GM18951 (cell line): ENCODE results near the gene MUC4.
"Not testable (repeated sequence)": the region's sequence is repeated elsewhere in the genome, so short reads cannot be mapped to it uniquely, and the experiment has no call there.

Experiments
- POLR2A ChIP-seq: IDR thresholded peaks from 4 replicates; pipeline ENCODE4 v1.6.1; 2011; ENCODE audit warnings: mild to moderate bottlenecking; ENCODE audit not compliant: insufficient read length, insufficient read depth; ENCODE audit errors: extremely low read depth
- in situ Hi-C: fragments of 300-500 bp; cut with MboI; formaldehyde crosslinking; loops from one replicate; pipeline ENCODE4 v1.12.0; 2022; ENCODE audit warnings: low sequenced_read_pairs, mixed read lengths, inconsistent platforms; ENCODE audit not compliant: unreplicated experiment

Gene MUC4

DNA sequence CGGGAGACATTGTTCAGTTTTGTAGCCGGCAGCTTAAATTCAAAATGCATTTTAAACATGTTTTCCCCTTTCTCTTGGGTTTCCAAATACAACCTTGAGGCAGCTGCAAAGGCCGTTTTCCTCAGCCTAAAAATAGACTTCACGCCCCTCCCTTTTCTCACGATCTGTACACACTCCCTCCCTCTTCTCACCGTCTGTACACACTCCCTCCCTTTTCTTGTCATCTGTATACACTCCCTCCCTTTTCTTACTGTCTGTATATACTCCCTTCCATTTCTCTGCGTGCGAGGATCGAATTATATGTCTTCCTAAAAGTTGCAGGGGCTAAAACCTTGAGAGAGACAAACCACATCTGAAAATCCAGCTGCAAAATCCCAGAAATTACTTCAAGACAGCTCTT lies 8.9 kb downstream of the MUC4 start:
- in situ Hi-C loops: no loop called here
- TF ChIP-seq POLR2A: no peak

DNA sequence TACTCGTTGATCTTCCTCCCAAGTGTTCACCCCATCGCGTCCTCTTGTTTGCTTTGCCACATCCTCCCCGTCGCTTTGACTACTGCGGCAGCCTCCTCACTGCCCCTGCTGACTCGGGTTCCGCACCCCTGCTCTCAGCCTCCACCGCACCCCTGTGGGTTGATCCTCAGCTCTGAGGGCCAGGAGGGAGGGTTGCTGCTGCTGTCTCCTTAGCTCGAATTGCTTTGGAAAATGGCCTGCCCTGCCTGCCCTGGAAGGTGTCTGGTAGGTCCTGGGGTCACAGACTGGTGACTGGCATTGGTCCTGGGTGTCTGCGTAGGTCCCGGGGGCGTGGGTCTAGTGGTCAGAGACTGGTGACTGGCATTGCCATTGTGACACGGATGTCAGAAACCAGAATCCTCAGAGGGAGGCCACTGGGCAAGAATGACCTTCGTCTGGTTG lies 9.4 kb downstream of the MUC4 start:
- in situ Hi-C loops: no loop called here

DNA sequence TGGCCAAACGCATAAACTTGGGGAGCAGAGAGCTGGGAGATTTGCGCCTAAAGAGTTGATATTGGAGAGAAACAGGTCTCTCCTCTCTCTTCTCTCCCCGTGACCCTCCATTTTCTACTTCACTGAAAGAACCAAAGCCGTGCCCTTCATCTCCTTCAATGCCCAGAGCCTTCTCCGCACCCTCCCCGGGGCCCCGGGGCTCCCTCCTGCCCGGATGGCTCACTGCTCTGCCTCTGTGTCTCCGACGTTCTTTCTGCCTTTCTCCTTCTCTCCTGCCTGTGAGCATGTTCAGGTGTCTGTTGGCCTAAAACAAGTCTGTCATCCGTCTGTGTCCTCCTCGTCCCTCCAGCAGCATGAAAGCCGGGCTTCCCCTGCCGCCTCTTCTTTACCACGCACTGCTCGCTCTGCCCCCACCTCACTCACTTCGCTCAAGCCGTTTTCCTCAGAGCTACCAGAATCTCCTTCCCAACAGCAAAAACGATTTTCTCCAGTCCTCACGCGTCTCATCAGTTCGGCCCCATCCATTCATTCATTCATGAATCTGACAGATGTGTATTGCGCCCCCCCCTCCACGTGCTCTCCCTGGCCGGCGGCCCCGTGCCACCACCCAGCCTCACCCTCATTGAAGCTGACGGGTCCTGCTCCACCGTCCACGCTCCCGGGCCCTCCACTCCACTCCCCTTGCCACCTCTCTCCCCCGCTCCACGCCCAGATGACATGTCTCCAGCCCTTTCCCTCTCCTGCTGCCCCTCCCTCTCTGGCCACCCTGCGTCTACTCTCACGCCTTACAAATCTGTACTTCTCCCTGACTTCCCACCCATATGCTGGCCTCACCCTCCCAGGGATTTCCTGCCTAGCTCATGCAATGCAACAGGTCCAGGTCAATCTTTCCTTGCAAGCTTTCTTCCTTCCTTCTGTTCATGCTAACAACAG lies 10.2 kb downstream of the MUC4 start:
- in situ Hi-C loops: no loop called here
- no peak for TF ChIP-seq POLR2A

More for the DNA sequence above, 9.4 kb downstream of the MUC4 start:
- TF ChIP-seq POLR2A: no peak

DNA sequence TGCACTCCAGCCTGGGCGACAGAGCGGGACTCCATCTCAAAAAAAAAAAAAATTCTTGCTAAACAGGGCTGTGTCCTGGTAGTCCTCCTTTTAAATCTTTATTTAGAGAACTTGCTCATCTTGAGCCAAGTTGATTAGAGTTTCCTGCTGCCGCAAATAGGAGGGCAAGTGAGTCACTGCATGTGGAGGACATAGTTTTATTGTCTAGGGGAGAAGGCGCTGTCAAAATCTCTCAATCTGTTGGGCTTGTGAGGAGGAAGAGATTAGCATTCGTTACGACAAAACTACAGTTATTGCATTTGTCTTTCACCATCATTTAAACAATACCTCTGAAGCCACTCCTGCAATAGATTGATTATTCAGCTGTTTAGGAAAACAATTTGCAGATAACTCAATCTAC lies 11.5 kb downstream of the MUC4 start:
- in situ Hi-C loops: no loop called here
- no peak for TF ChIP-seq POLR2A

DNA sequence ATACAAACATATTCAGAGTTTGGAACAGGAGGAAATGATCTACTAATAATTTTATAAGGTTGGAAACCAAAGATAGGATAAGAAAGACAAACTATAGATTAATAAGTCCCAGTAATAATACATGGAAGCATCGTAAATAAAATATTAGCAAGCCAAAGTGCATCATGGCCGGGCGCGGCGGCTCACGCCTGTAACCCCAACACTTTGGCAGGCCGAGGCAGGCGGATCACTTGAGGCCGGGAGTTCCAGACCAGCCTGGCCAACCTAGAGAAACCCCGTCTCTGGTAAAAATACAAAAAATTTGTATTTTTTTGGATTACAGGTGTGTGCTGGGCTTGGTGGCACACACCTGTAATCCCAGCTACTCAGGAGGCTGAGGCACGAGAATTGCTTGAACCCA lies 14.9 kb downstream of the MUC4 start:
- no peak for TF ChIP-seq POLR2A
- in situ Hi-C loops: no loop called here

DNA sequence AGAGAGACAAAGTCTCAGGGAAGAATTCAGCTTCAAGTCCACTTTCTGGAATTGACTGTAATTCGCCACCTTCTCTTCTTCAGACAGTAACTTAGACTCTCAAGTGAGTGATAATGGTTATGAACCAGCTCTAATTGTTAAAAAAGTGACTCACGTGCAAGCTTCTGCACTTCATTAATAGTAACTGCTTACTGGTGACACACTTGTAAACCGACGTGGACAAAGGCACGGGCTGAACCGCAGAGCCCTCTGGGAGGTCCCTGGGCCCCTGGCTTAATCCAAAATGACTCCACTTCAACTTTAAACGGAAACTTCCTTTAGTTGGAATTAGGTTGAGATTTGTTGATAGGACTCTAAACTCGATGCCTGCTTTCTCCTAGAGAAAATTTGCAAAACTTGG lies 17.0 kb downstream of the MUC4 start:
- in situ Hi-C loops: no loop called here
- TF ChIP-seq POLR2A: no peak

DNA sequence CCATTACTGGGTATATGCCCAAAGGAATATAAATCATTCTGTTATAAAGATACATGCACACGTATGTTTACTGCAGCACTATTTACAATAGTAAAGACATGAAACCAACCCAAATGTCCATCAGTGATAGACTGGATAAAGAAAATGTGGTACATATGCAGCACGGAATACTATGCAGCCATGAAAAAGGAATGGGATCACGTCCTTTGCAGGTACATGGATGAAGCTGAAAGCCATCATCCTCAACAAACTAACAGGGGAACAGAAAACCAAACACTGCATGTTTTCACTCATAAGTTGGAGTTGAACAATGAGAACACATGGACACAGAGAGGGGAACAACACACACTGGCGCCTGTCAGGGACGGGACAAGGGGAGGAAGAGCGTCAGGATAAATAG lies 19.1 kb downstream of the MUC4 start:
- in situ Hi-C loops: not testable (repeated sequence)

DNA sequence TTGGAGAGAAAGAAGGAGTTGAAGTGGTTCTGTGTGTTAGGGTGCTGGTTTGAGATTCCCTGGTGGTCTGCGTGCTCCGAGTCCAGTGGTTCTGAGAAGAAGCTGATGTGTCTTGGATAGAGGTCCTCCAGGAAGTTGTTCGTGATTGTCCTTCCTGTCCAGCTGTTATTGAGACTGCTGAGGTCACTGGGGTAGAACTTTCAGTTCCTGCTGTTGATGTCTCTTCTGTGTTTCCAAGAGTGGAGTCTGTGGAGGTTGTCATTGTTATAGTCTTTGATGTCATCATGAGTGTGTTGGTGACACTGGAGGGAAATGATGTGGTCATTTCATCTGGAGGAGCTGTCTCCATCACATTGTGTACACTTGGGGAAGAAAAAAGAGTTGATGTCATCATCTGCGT lies 20.8 kb downstream of the MUC4 start:
- TF ChIP-seq POLR2A: no peak
- in situ Hi-C loops: no loop called here

DNA sequence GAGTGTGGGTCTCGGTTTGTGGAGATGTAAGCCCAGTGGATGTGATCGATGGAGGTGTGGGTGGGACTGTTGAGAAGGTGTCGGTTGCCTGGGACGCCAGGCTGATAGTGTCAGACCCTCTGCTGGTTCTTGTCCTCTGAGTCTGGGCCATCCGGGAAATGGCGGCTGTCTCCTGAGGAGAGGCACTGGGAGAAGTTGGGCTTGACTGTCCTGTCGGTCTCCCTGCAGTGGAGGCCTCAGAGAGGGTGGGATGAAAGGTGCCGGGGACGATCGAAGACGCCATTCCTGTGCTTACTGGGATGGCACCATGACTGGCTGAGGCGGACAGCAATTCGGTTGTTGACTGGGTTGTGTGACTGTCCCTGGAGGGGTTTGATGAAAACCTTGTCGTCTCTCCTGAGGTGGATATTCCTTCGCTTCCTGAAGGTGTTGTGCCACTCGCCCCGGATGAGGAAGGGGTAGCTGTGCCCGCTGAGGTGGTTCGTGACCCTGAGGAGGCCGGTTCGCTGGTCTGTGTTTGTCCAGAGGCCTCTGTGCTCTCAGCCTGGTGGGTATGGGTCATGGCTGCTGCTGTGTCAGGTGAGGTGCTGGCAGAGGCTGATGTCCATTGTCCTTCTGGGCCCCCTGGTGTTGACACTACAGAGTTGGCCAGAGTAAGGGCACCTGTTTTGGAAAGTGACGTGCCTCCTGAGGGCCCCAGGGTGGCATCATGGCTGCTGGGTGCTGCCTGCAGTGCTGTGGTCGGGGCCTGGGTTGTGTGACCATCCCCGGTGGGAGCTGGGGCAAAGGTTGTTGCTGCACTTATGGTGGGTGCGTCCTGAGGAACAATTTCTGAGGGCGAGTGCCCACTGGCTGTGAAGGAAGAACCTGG lies 22.8 kb downstream of the MUC4 start:
- no peak for TF ChIP-seq POLR2A
- in situ Hi-C loops: no loop called here

DNA sequence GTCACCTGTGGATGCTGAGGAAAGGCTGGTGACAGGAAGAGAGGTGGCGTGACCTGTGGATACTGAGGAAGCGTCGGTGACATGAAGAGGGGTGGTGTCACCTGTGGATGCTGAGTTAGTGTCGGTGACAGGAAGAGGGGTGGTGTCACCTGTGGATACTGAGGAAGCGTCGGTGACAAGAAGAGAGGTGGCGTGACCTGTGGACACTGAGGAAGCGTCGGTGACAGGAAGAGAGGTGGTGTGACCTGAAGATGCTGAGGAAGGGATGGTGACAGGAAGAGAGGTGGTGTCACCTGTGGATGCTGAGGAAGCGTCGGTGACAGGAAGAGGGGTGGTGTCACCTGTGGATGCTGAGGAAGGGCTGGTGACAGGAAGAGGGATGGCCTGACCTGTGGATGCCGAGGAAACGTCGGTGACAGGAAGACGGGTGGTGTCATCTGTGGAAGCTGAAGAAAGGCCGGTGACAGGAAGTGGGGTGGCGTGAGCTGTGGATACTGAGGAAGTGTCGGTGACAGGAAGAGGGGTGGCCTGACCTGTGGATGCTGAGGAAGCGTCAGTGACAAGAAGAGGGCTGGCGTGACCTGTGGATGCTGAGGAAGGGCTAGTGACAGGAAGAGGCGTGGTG lies 25.8 kb downstream of the MUC4 start:
- in situ Hi-C loops: not testable (repeated sequence)

DNA sequence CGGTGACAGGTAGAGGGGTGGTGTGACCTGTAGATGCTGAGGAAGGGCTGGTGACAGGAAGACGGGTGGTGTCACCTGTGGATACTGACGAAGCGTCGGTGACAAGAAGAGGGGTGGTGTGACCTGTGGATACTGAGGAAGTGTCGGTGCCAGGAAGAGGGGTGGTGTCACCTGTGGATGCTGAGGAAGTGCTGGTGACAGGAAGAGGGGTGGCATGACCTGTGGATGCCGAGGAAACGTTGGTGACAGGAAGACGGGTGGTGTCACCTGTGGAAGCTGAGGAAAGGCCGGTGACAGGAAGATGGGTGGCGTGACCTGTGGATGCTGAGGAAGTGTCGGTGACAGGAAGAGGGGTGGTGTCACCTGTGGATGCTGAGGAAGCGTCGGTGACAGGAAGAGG lies 27.7 kb downstream of the MUC4 start:
- in situ Hi-C loops: not testable (repeated sequence)

DNA sequence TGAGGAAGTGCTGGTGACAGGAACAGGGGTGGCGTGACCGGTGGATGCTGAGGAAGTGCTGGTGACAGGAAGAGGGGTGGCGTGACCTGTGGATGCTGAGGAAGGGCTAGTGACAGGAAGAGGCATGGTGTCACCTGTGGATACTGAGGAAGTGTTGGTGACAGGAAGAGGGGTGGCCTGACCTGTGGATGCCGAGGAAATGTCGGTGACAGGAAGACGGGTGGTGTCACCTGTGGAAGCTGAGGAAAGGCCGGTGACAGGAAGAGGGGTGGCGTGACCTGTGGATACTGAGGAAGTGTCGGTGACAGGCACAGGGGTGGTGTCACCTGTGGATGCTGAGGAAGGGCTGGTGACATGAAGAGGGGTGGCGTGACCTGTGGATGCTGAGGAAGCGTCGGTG lies 30.5 kb downstream of the MUC4 start:
- in situ Hi-C loops: not testable (repeated sequence)

DNA sequence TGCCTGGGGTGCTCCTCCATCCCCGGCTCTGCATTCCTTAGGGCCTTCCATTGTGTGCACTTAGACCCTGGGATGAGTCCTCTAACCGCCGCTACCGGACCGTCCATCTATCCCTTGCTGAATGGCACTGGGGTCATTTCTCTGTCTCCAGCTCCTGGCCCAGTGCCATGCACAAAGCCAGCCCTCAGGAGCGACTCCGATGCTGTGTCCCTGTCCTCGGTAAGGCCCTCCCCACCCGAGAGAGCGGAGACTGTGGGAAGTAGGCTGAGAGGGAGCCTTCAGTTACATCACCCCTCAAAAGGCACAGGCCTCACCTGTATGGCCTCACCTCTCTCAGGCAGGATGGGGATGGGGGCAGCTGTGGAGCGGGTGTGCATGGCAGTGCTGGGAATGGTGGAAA lies 33.8 kb downstream of the MUC4 start:
- TF ChIP-seq POLR2A: no peak

DNA sequence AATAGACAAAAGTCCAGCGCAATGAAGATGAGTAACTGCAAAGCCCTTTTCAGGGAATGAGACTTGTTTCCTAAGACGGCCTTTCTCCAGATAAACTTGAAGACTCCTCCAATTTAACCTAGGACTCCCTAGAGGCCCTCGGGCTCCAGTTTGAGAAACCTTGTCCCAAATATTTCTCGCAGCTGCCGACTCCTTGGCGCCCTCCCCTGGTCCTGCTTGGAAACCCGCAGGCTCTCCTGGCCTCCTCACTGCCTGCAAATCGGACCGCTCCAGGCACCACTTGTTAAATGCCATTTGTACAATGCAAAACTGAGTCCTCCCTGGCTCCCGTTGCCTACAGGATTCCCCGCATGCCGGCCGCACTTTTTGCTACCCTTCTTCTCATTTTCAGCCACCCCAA lies 36.8 kb downstream of the MUC4 start:
- in situ Hi-C loops: no loop called here
- TF ChIP-seq POLR2A: no peak

More for the DNA sequence above, 33.8 kb downstream of the MUC4 start:
- in situ Hi-C loops: no loop called here
